ENCODE measurements around the gene CYP3A4. TPM values are rescaled to one million over a fixed set of nuclear protein-coding genes. Genes with fewer than 3 reads are reported as not detected.

The CYP3A4 gene
- total and polyA plus RNA-seq, 9 of the 15 experiments (the other 6 are each of a cell fraction or from before 2014, with no cell fraction given), result 0.07 to 0.08 TPM; not detected in 7

DNA sequence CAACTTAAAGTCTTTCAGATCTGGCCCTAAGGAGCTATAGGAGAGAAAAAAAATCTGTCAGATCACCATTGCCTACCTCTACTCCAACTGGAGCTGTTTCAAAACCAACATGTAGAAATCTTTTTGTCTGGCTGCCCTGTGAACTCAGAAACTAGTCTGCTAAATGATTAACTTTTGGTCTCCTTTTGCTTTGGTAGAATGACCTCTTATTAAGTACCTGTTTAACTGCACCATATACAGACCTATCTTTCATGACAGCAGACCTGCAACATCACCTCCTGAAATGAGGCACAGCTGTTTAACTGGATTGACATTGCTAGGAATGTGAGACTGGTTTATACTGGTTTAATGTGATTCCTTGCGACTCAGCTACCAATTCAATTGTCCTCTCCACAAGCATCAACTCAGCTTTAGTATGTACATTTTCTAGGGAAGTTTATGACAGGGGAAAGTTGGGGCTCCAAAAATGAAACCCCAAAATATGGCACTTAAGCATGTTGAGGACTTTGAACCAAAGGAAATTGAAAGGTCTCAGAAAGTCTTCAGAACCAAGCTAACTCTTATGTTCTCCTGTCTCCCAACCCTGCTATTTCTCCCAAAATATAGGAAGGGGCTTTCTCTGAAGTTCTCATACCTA is 45.7 kb upstream of the CYP3A4 start (continued):
- TF ChIP-seq CREB3 (tag; conservative IDR thresholded peaks at IDR 0.05; ENCODE audit: low read depth) (no peak), ESRRA (IDR thresholded peaks at IDR 0.05; ENCODE audit: borderline replicate concordance, low read depth) (no peak), MYBL2 (IDR thresholded peaks at IDR 0.05; ENCODE audit: low read depth) (no peak), MYBL2 (CRISPR knock-in tag; IDR thresholded peaks at IDR 0.05; ENCODE audit: borderline replicate concordance) (no peak), LCOR (CRISPR knock-in tag; IDR thresholded peaks at IDR 0.05) (no peak), SREBF1 (IDR thresholded peaks at IDR 0.05; ENCODE audit: borderline replicate concordance, low read depth, low read length) (no peak), TAF7 (tag; IDR thresholded peaks at IDR 0.05) (0 out of 2 replicates have a peak, but pooled peaks have one; percentile 15), FIP1L1 (IDR thresholded peaks at IDR 0.05; ENCODE audit: low read depth, low read length, poor library complexity, severe bottlenecking) (no peak), SUPT5H (IDR thresholded peaks at IDR 0.05) (no peak), ZNF232 (CRISPR knock-in tag; IDR thresholded peaks at IDR 0.05) (no peak), SRSF9 (IDR thresholded peaks at IDR 0.05; ENCODE audit: borderline replicate concordance, low read depth, low read length) (no peak), ZNF507 (tag; conservative IDR thresholded peaks at IDR 0.05) (no peak), TEAD4 (IDR thresholded peaks at IDR 0.05; ENCODE audit: low read length) (peak; percentile 42; the same call in 1 of the 2 replicates), TEAD4 (CRISPR knock-in tag; IDR thresholded peaks at IDR 0.05; ENCODE audit: borderline replicate concordance) (no peak), FOXM1 (IDR thresholded peaks at IDR 0.05; ENCODE audit: low read depth) (no peak), FOXM1 (CRISPR knock-in tag; IDR thresholded peaks at IDR 0.05; ENCODE audit: low read depth) (no peak)
- TF ChIP-seq, protein P1, sequence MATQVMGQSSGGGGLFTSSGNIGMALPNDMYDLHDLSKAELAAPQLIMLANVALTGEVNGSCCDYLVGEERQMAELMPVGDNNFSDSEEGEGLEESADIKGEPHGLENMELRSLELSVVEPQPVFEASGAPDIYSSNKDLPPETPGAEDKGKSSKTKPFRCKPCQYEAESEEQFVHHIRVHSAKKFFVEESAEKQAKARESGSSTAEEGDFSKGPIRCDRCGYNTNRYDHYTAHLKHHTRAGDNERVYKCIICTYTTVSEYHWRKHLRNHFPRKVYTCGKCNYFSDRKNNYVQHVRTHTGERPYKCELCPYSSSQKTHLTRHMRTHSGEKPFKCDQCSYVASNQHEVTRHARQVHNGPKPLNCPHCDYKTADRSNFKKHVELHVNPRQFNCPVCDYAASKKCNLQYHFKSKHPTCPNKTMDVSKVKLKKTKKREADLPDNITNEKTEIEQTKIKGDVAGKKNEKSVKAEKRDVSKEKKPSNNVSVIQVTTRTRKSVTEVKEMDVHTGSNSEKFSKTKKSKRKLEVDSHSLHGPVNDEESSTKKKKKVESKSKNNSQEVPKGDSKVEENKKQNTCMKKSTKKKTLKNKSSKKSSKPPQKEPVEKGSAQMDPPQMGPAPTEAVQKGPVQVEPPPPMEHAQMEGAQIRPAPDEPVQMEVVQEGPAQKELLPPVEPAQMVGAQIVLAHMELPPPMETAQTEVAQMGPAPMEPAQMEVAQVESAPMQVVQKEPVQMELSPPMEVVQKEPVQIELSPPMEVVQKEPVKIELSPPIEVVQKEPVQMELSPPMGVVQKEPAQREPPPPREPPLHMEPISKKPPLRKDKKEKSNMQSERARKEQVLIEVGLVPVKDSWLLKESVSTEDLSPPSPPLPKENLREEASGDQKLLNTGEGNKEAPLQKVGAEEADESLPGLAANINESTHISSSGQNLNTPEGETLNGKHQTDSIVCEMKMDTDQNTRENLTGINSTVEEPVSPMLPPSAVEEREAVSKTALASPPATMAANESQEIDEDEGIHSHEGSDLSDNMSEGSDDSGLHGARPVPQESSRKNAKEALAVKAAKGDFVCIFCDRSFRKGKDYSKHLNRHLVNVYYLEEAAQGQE (IDR thresholded peaks at IDR 0.05; ENCODE audit: borderline replicate concordance), result peak; percentile 88
- TF ChIP-seq, protein P1 (CRISPR knock-in tag; IDR thresholded peaks at IDR 0.05; ENCODE audit: low read depth), result no peak

All from K562 (cell line).